HepG2 (cell line): ENCODE data around the gene CD248. TPM values are rescaled to one million over a fixed set of nuclear protein-coding genes. Genes with fewer than 3 reads are reported as not detected.

Experiments
- CAMTA2 ChIP-seq: sonication (generic); formaldehyde crosslinking; IDR thresholded peaks from 2 replicates; pipeline ENCODE4 v1.4.0; 2020; ENCODE audit warnings: mild to moderate bottlenecking, missing genetic modification reagents, borderline replicate concordance
- CCDC6 ChIP-seq: sonication (generic); formaldehyde crosslinking; IDR thresholded peaks from 2 replicates; pipeline ENCODE4 v1.8.1; 2022; ENCODE audit warnings: mild to moderate bottlenecking, missing genetic modification reagents, moderate library complexity
- CTCF ChIP-seq: sonication (generic); formaldehyde crosslinking; IDR thresholded peaks from 2 replicates; pipeline ENCODE4 v1.5.0; 2020; ENCODE audit warnings: mild to moderate bottlenecking, missing genetic modification reagents, moderate library complexity
- EHMT2 ChIP-seq: fragments of 200-600 bp; sonication (generic); IDR thresholded peaks from 2 replicates; pipeline ENCODE4 v1.7.0; 2017; ENCODE audit warnings: antibody characterized with exemption, low read depth, low read length, borderline replicate concordance
- ERF ChIP-seq: IDR thresholded peaks from 2 replicates; pipeline ENCODE4 v1.6.1; 2018; ENCODE audit warnings: missing biosample characterization, missing genetic modification reagents
- KLF9 ChIP-seq: IDR thresholded peaks from 2 replicates; pipeline ENCODE4 v1.6.1; 2016; ENCODE audit warnings: low read depth
- MAFK ChIP-seq, 2 experiments: IDR thresholded peaks in 1 of 2; conservative IDR thresholded peaks in 1 of 2; 2 replicates each; pipeline ENCODE4 v1.6.1; 2011; ENCODE audit warnings: improper control_type of control experiment in 2 of 2, low read length in 2 of 2
- MEF2D ChIP-seq: sonication (generic); formaldehyde crosslinking; IDR thresholded peaks from 2 replicates; pipeline ENCODE4 v1.5.1; 2020; ENCODE audit warnings: mild to moderate bottlenecking, missing genetic modification reagents
- MIER3 ChIP-seq: IDR thresholded peaks from 2 replicates; pipeline ENCODE4 v1.6.1; 2016; ENCODE audit warnings: missing compliant biosample characterization, borderline replicate concordance
- MTF1 ChIP-seq: sonication (generic); formaldehyde crosslinking; IDR thresholded peaks from 2 replicates; pipeline ENCODE4 v1.5.0; 2020; ENCODE audit warnings: missing genetic modification reagents
- NAIF1 ChIP-seq: sonication (generic); formaldehyde crosslinking; IDR thresholded peaks from 2 replicates; pipeline ENCODE4 v1.5.0; 2020; ENCODE audit warnings: mild to moderate bottlenecking, missing genetic modification reagents, borderline replicate concordance
- NFYC ChIP-seq: IDR thresholded peaks from 2 replicates; pipeline ENCODE4 v1.6.1; 2016; ENCODE audit warnings: missing genetic modification reagents, missing compliant biosample characterization
- NRL ChIP-seq: sonication (generic); formaldehyde crosslinking; IDR thresholded peaks from 2 replicates; pipeline ENCODE4 v1.5.0; 2020; ENCODE audit warnings: missing genetic modification reagents, mild to moderate bottlenecking, moderate library complexity, borderline replicate concordance
- PHB2 ChIP-seq: fragments of 450-650 bp; IDR thresholded peaks from 2 replicates; pipeline ENCODE4 v1.6.1; 2018; ENCODE audit not compliant: partially characterized antibody
- THYN1 ChIP-seq: sonication (generic); formaldehyde crosslinking; IDR thresholded peaks from 2 replicates; pipeline ENCODE4 v1.8.1; 2023; ENCODE audit warnings: low read depth, mild to moderate bottlenecking, moderate library complexity, missing genetic modification reagents, borderline replicate concordance
- U2AF1 ChIP-seq: fragments of 200-400 bp; formaldehyde crosslinking; optimal IDR thresholded peaks from 2 replicates; pipeline ENCODE3; 2017; ENCODE audit warnings: mild to moderate bottlenecking, low read depth, low read length
- WIZ ChIP-seq: sonication (generic); formaldehyde crosslinking; IDR thresholded peaks from 2 replicates; pipeline ENCODE4 v1.5.1; 2020; ENCODE audit warnings: mild to moderate bottlenecking, missing genetic modification reagents
- YY1 ChIP-seq: IDR thresholded peaks from 2 replicates; pipeline ENCODE4 v1.6.1; 2011; ENCODE audit warnings: low read length, low read depth, moderate library complexity, mild to moderate bottlenecking; ENCODE audit not compliant: insufficient read depth, insufficient replicate concordance
- ZKSCAN8 ChIP-seq: IDR thresholded peaks from 2 replicates; pipeline ENCODE4 v1.6.1; 2016; ENCODE audit warnings: borderline replicate concordance, missing genetic modification reagents, missing compliant biosample characterization
- ZMAT3 ChIP-seq: sonication (generic); formaldehyde crosslinking; conservative IDR thresholded peaks from 2 replicates; pipeline ENCODE4 v1.7.0; 2021; ENCODE audit warnings: missing genetic modification reagents
- ZNF33B ChIP-seq: sonication (generic); formaldehyde crosslinking; IDR thresholded peaks from 2 replicates; pipeline ENCODE4 v1.5.1; 2020; ENCODE audit warnings: mild to moderate bottlenecking, missing genetic modification reagents
- ZNF749 ChIP-seq: sonication (generic); formaldehyde crosslinking; IDR thresholded peaks from 2 replicates; pipeline ENCODE4 v1.8.0; 2022; ENCODE audit warnings: mild to moderate bottlenecking, missing genetic modification reagents, moderate library complexity, borderline replicate concordance
- polyA plus RNA-seq, 8 experiments: library from polyadenylated mRNA; depleted of rRNA in 3 of 8; stranded (reverse) in 7 of 8; unstranded in 1 of 8; fragments of >200 nt; fragmentation: Illumina TruSeq in 4 of 8; extraction: Trizol in 4 of 8; gene quantifications; 2 replicates each; pipeline versions ENCODE4 v1.2.1 to v1.2.3, GENCODE V29; 2011 to 2016; ENCODE audit warnings: low read depth in 4 of 8, missing spikeins in 1 of 8, mixed read lengths in 1 of 8; ENCODE audit not compliant: insufficient read depth in 1 of 8
- total RNA-seq, 5 experiments: library from RNA; depleted of rRNA; stranded (reverse); fragments of >200 nt; fragmentation: Illumina TruSeq; extraction: Trizol; gene quantifications; 2 replicates each; pipeline ENCODE4 v1.2.3, GENCODE V29; 2016; ENCODE audit warnings: low read depth in 1 of 5
- TF ChIP-seq, protein P1 (sequence below): sonication (generic); formaldehyde crosslinking; IDR thresholded peaks from 2 replicates; pipeline ENCODE4 v1.4.0; 2020; ENCODE audit warnings: missing genetic modification reagents, borderline replicate concordance
- TF ChIP-seq, protein P2 (sequence below): sonication (generic); formaldehyde crosslinking; IDR thresholded peaks from 2 replicates; pipeline ENCODE4 v1.8.1; 2023; ENCODE audit warnings: missing genetic modification reagents, inconsistent platforms, borderline replicate concordance
- TF ChIP-seq, protein P3 (sequence below): sonication (generic); formaldehyde crosslinking; IDR thresholded peaks from 2 replicates; pipeline ENCODE4 v1.4.0; 2020; ENCODE audit warnings: mild to moderate bottlenecking, missing genetic modification reagents

CD248 gene
- total and polyA plus RNA-seq, 2 of the 13 experiments (the other 11 are each of a cell fraction or from before 2014, with no cell fraction given) = 0.25 to 0.35 TPM

DNA sequence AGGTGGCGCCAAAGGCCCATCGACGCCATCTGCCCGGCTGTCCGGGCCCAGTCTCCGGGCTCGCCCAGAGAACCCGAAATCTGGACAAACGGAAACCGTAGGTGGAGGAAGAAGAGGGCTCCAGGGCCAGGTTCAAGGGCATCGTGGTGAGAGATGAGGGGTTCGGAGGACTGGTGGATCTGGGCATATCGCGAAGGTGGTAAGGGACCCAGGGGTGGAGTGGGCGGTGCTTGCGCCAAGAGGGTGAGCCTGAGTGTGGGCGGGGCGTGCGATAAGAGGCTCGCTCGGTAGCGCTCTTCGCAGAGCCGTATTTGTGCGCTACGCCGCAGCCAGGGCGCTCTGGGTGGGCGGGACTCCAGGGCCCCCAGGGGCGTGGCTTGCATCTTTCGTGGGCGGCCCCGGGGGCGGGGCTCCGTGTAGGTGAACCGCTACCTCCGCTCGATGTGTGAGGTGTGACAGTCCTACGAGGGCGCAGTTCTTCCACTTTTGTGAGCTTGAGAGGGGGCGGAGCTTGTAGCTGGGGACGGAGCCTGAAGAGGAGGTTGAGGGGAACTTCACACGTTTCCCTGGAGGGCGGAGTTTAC lies 4.8 kb downstream of the CD248 start (continued):
- TF ChIP-seq, protein P1, sequence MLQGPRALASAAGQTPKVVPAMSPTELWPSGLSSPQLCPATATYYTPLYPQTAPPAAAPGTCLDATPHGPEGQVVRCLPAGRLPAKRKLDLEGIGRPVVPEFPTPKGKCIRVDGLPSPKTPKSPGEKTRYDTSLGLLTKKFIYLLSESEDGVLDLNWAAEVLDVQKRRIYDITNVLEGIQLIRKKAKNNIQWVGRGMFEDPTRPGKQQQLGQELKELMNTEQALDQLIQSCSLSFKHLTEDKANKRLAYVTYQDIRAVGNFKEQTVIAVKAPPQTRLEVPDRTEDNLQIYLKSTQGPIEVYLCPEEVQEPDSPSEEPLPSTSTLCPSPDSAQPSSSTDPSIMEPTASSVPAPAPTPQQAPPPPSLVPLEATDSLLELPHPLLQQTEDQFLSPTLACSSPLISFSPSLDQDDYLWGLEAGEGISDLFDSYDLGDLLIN (CRISPR knock-in tag) = no peak
- TF ChIP-seq, protein P2, sequence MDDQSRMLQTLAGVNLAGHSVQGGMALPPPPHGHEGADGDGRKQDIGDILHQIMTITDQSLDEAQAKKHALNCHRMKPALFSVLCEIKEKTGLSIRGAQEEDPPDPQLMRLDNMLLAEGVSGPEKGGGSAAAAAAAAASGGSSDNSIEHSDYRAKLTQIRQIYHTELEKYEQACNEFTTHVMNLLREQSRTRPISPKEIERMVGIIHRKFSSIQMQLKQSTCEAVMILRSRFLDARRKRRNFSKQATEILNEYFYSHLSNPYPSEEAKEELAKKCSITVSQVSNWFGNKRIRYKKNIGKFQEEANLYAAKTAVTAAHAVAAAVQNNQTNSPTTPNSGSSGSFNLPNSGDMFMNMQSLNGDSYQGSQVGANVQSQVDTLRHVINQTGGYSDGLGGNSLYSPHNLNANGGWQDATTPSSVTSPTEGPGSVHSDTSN (CRISPR knock-in tag) = no peak
- TF ChIP-seq EHMT2 (no peak), THYN1 (CRISPR knock-in tag) (no peak), ERF (peak; percentile 67), NFYC (CRISPR knock-in tag) (no peak), KLF9 (CRISPR knock-in tag) (no peak), U2AF1 (no peak), CAMTA2 (CRISPR knock-in tag) (no peak), YY1 (peak; percentile 39), ZKSCAN8 (CRISPR knock-in tag) (peak; percentile 72; the same call in 1 of the 2 replicates), PHB2 (no peak), ZNF749 (CRISPR knock-in tag) (0 out of 2 replicates have a peak, but pooled peaks have one; percentile 8), CCDC6 (CRISPR knock-in tag) (peak; percentile 75; the same call in 1 of the 2 replicates), MTF1 (CRISPR knock-in tag) (no peak), ZMAT3 (CRISPR knock-in tag) (no peak; the same call in 1 of the 2 replicates), MIER3 (0 out of 2 replicates have a peak, but pooled peaks have one; percentile 35), NAIF1 (CRISPR knock-in tag) (no peak), ZNF33B (CRISPR knock-in tag) (no peak), CTCF (peak; percentile 96), MEF2D (no peak; the same call in 1 of the 2 replicates), WIZ (CRISPR knock-in tag) (peak; percentile 81), MAFK (conservative IDR thresholded peaks at IDR 0.05 in 1 of 2, IDR thresholded peaks at IDR 0.05 in 1 of 2; ENCODE audit: low read length in 2 of 2) (no peak), NRL (peak; percentile 29; the same call in 1 of the 2 replicates)
- TF ChIP-seq, protein P3, sequence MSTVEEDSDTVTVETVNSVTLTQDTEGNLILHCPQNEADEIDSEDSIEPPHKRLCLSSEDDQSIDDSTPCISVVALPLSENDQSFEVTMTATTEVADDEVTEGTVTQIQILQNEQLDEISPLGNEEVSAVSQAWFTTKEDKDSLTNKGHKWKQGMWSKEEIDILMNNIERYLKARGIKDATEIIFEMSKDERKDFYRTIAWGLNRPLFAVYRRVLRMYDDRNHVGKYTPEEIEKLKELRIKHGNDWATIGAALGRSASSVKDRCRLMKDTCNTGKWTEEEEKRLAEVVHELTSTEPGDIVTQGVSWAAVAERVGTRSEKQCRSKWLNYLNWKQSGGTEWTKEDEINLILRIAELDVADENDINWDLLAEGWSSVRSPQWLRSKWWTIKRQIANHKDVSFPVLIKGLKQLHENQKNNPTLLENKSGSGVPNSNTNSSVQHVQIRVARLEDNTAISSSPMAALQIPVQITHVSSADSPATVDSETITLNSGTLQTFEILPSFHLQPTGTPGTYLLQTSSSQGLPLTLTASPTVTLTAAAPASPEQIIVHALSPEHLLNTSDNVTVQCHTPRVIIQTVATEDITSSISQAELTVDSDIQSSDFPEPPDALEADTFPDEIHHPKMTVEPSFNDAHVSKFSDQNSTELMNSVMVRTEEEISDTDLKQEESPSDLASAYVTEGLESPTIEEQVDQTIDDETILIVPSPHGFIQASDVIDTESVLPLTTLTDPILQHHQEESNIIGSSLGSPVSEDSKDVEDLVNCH = no peak
